ENCODE measurements around the gene GAS2.

GAS2 gene

GRCh38 chr11:22795914-22796313, 129.5 kb downstream of the GAS2 start:
- no peak for DNase-seq

DNA sequence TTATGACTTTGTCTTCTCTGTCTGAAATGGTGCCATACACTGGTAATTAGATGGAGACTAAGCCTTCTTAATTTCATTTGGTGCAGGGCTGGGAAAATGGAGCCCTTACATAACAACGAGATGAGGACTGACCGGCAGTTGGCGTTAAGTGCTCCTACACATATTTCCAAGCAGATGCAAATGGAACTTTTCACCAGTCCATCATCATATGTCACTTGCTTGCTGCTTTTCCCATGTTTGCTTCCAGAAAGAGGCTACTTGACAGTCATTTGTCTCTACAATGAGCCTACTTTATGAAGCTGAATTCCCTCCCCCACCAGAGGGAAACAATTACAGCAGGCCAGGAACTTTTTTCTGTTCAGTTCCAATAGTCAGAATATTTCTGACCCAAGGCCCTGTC, 130.6 kb downstream of the GAS2 start:
- DNase-seq, result no peak

GRCh38 chr11:22798901-22799300, 132.5 kb downstream of the GAS2 start:
- DNase-seq, result no peak

GRCh38 chr11:22800482-22800881, 134.1 kb downstream of the GAS2 start:
- no peak for DNase-seq

- no peak for DNase-seq
Observed at GRCh38 chr11:22802861-22803260, 136.4 kb downstream of the GAS2 start.

GRCh38 chr11:22807391-22807790, 141.0 kb downstream of the GAS2 start:
- DNase-seq, result no peak

DNA sequence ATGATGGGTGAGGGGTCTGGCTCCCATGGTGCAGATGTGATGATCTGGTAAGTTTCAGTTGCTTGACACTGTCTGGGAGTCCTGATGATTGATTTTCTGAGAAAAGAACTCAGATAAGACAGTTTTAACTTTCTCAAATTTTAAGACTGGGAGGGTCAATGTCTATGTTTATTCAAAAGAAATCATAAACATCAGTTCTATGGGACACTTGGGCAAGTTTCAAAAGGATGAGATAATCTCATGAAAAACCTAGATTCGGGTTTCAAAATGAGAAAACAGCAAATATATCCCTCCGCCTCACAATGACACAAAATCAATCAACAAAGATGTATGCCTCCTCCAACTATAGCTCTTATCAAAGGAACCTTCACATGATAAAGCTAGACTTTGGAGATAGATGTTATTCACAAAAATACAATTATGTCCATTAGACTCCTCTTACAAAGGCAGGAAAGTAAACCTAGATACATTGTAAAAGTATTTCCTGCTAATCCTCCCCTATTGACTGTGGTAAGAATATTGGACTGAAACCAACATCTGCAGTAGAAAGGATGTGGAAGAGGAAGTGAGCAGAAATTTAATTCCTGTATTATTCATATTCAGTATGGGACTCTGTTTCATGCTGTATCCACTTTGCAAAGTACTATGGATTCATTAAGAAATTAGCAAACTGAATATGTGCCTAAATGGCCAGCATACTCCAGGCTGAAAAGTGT, 141.6 kb downstream of the GAS2 start:
- DNase-seq, result no peak

DNA sequence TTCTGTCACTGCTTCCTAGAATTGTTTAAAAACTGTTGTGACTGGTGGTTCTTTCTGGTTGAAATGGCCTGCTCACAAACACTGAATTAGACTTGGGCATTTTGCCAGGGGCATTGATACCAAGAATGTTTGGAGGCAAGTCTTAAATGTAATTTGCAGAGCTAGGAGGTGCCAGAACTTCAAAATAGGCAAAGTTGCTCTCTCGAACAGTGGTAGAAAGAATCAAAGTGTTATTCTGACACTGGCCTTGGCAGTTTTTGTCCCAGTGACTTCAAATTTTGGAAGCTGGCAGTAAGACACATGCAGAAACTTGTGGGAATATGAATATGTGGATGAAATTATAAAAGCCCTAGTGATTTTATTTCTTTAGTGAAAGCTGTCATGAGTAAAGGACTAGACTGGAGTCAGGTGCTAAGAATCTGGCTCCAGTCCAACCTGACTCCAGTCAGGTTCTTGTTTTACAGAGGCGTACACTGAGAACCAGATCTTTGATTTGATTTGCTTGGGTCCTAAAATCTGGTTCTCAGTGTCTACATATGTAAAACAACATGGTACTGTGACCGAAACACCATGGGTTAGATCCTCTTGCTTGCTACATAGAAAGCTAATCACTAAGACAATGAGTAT, 142.3 kb downstream of the GAS2 start:
- DNase-seq, result no peak

- DNase-seq, result no peak
Observed at GRCh38 chr11:22809893-22810292, 143.5 kb downstream of the GAS2 start.

DNA sequence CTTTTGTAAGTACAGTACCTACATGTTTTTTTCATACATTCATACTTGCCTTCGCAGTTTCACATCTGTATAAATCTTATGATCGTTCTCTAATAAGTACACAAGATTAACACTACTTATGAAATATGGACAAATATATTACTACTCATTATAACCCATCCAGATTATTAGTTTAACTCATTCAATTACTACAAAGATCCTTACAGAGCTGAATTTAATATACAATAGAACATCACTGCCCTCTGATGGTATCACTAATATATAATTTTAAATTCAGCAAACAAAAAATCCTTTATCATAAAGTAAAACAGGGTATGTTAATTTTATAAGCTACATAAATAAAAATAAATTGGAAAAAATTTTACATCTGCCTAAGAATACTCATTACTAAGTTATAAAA, 155.8 kb downstream of the GAS2 start:
- no peak for DNase-seq

GRCh38 chr11:22828373-22828772, 162.0 kb downstream of the GAS2 start:
- no peak for DNase-seq

- DNase-seq, result peak; percentile 85
Observed at GRCh38 chr11:22829231-22830081, 163.0 kb downstream of the GAS2 start, which contains the start of gene SVIP. SVIP (minus strand) TSS chr11:22829801; CDS start chr11:22829748, 53 bp downstream.

DNA sequence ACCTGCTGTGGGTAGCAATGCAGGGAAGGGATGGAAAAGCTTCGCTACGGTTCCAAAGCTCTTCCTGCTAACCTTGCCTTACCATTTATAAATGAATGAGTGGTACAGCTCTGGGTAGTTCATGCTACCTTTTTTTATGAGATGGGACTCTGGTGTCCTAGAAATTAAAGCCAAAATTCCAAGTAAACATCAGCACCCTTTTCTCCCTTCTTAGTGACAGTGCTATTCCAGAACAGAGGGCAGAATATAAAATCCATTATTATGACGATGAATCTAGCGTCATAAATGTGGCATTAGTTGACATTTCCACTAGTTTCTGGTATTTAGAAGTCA, 163.6 kb downstream of the GAS2 start:
- DNase-seq, result no peak

DNA sequence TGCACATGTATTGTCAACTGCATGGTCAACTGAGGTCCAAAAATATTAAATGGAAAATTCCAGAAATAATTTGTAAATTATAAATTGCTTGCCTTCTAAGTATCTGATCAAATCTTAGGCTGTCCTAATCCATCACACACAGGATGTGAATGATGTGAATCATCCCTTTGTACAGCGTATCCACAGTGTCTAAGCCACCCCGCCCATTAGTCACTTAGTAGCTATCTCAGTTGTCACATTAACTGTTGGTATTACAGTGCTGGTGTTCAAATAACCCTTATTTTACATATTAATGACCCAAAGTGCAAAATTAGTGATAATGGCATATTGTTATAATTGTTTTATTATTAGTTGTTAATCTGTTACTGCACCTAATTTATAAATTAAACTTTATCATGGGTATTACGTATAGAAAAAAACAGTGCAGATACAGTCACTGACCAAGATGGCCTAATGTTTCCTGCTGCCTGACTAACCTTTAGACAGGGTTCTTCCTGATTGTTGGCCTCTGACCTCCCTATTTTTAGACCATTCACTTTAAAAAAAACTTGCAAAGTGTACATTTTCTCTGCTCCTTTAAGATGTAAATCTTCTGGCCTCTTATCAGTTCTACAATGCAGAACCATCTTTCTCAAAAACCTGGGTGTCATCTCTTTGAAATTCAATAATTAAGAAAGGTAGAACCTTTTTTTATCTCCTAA, 166.1 kb downstream of the GAS2 start:
- no peak for DNase-seq

DNA sequence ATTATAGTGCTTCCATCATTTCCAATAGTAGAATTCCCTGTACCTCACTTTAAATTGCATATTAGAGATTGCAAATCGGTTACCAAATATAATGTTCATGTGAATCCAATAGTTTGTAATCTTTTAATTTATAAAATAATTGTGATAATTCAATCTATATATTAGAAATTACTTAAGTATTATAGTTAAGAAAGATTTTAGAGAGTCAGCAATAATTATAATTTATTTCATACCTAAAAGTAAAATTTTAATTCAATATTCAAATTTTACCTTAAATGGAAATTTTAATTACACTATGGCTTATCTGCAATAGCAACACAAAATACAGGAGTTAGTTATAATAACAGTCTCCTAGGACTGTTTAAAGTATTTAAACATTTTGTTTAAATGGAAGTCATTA, 180.3 kb downstream of the GAS2 start:
- DNase-seq, result no peak

- DNase-seq, result no peak
Observed at GRCh38 chr11:22851477-22851876, 185.1 kb downstream of the GAS2 start.

DNA sequence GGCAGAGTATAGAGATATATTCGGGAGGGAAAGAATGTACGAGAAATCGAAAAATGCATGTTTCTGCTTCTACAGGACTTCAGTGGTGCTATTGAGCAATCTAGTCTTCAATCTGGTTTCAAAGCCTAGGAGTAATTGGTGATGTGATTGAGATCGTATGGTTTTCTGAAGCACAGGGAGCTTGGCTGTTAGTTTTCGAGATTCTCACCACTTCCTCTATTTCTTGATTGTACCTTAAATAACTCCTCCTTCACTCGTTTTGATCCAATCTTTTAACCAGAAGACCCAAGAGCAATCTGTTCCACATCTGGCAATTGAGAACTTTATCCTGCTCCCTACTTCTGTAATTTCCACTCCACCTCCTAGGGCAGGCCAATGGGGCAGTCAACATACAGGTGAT, 193.3 kb downstream of the GAS2 start:
- DNase-seq, result no peak

- no peak for DNase-seq
Observed at GRCh38 chr11:22860241-22860640, 193.8 kb downstream of the GAS2 start, which contains the start of gene CCDC179. CCDC179 (minus strand) TSS chr11:22860474; CDS start chr11:22860421, 53 bp downstream.
